T1000 (cell line): ENCODE data around the gene THOC1.

Experiments used
- DNase-seq: peaks from one replicate; lab custom pipeline; 2025; ENCODE audit warnings: mixed read lengths; lab: John Stamatoyannopoulos, UW

Gene THOC1

DNA sequence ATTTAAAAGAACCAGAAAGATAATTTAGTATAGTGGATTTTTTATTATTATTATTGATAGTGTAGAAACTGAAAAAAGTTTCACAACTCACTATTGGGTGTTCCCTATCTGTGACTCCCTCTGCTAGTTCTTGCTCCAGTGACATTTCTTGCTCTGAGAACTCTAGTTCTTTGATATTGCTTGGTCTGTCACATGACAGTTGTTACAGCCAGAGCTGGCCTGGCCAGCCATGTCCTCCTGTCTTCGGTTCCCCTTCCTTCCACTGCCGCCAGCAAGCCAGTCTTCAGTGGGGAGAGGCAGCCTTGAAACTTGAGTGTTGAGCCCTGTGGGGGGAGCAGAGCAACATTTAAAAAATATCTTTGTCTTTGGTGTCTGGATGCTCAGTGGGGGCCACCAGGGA lies 7.6 kb upstream of the THOC1 start:
- DNase-seq = no peak

DNA sequence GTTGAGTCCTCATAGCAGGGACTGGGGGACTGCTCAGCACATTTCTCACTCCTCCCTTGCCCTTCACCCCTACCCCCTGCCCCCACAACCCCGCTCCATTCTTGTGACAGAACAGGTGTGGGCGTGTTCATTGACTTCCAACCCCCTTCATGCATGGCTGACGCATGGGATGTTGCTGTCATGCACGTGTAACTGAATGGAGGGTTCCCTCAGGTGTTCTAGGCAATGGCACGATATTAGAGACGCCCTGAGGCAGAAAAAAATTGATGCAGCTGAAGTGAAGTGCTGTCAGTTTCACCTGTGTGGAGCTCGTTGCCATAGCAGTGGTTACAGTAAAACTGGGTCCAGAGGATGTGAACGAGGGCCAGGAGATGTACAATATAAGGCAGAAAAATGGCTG lies 6.5 kb upstream of the THOC1 start:
- DNase-seq = no peak

GRCh38 chr18:273525-273924 lies 5.7 kb upstream of the THOC1 start:
- DNase-seq = no peak

DNA sequence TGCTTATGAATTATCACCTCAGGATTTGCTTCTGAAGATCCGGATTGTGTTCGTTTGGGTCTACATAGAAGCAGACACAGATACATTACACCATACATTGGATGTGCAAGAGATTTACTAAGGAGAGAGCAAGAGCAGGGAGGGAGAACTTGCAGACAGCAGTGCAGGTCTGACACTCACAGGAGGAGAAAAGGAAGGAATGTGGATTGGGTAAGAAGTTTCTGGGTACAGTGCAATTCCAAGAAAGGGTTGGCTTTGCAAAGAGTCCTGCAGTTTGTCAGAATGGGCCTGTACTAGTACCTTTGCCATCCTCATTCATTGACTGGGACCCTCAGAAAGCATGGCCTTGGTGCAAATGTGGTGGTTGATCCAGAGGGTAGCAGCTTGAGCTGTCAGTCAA lies 4.8 kb upstream of the THOC1 start:
- DNase-seq = no peak

- no peak for DNase-seq
Observed at GRCh38 chr18:269480-270095, 1.7 kb upstream of the THOC1 start.

DNA sequence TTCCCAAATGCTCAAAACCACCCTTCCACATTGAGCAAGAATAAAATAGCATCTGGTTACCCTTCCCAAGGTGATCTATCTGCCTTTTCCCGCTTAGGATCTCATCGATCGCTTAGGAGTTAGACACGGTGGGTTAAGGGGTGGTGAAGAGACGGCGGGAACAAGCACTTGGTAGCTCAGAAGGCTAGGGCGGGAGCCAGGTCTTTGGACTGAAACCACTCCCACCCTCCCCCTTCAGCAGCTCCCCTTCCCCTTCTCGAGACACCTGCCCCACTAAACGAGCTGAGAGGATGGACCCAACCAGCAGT lies 513 bp downstream of the THOC1 start:
- no peak for DNase-seq

DNA sequence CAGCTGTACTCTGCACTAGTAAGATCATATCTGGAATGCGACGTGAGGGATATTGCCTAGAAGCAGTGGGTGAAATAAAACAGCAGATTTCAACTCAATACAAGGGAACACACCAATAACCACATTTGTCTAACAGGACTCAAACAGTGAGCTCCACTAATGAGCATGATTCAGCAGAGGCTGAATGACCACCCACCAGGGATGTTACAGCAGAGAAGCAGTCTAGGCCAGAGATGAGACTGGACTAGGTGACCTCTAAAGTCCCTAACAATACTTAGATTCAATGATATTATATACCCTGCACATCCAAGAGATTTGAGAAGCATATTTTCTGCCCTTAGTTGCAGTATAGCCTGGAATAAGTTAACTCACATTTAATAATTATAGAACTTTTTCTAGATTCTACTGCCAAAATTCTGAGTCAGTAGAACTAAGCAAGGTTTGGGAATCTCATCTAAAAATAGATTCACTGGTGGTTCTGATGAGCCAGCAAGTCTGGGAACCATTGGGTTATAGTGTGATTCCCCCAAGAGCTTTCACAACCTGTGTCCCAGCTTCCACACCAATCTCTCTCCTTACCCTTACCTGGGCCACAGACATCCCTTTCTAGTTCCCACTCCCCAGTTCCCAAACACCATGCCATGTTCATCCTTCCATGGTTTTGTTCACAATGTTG lies 6.3 kb downstream of the THOC1 start:
- DNase-seq = no peak

GRCh38 chr18:260547-260946 lies 7.3 kb downstream of the THOC1 start:
- DNase-seq = no peak

- DNase-seq = no peak
Observed at GRCh38 chr18:255171-255570, 12.7 kb downstream of the THOC1 start.

DNA sequence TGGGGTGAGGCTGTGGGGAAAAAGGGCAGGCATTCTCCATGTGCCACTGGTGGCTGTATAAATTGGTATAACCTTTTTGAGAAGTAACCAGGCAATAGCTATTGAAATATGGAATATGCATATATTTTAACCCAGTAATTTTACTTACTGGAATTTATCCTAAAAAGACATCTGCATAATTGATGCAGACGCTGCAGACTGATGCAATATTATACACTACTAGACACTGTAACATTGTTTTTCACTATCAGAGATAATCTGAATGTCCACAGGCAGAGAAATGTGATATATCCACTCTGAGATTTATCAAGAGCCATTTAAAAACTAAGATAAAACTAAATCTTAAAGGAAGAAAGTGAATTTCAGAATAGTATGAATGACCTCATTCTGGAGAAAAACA lies 14.7 kb downstream of the THOC1 start:
- DNase-seq = no peak

GRCh38 chr18:251572-251971 lies 16.3 kb downstream of the THOC1 start:
- DNase-seq = no peak

GRCh38 chr18:250685-251084 lies 17.2 kb downstream of the THOC1 start:
- DNase-seq = no peak

DNA sequence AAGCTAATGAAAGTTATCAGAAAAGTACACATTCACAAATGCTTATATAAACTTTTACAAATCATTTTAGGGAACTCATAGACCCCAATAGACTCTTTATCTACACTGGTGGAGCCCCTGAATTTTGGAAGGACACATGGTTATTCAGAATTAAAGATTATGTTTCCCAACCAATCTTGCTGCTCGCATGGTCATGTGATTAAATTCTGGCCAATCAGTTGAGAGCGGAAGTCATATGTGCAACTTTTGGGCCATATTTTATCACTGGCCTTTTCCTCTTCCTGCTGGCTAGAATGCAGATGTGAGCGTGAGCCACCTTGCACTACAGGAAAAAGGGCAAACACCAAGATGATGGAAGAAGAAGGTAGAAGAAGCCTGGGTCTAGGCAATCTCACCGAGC lies 19.8 kb downstream of the THOC1 start:
- DNase-seq = no peak

- no peak for DNase-seq
Observed at GRCh38 chr18:245282-245847, 22.5 kb downstream of the THOC1 start.

DNA sequence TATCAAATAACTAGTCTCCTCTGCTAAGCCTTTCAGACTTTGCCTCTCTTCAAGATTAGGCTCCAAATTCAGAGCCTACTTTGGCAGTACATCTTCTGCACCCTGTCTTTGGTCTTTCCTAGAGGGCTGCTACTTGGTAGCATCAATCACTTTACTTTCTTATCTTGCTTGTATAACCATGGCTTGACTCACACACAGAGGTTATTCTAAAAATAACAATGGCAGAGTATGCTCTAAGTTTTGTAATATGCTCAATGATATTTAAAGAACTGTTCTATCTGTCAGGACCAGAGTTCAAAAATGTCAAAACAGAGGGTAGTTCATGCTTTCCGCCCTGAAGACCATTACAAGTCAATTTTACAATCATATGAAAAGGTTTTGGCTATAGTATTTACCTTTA lies 27.7 kb downstream of the THOC1 start:
- no peak for DNase-seq

GRCh38 chr18:231563-231962 lies 36.3 kb downstream of the THOC1 start:
- DNase-seq = no peak

- DNase-seq = no peak
Observed at GRCh38 chr18:228586-228985, 39.3 kb downstream of the THOC1 start.

DNA sequence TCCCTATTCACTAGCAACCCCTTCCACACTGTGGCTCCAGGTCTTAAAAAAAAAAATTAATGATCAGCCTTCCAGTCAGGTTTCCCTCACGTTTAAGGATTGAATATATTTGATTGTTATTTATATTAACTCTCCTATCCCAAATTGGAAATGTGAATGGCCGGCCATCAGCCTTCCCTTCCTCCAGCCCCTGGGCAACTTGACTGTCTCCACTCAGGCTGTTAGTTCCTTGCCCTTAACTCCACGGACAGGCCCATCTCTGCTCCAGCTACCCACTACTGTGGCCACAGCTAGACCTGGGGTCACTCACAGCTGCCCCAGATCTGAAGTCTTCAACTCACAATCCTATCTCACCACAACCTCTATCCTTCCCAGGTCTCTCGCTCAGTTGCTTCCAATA lies 39.9 kb downstream of the THOC1 start:
- no peak for DNase-seq

DNA sequence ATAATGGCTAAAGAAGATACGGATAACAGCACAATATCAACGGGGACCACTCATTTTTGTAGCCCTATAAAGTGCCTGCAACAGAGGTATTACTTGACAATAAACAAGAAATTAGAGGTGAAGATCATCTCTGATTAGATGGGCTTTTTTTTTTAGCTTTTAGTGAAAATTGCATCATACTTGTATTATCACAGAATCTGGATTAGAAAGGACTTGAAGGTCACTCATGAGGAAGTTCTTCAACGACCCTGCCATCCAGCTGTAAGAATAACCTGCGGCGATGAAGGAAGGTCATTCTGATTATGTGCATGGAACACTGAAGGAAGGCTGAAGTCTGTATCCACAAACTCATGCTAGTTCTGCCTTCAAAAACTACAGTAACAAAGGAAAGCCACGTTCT lies 40.5 kb downstream of the THOC1 start:
- no peak for DNase-seq

- no peak for DNase-seq
Observed at GRCh38 chr18:225745-226144, 42.1 kb downstream of the THOC1 start.

DNA sequence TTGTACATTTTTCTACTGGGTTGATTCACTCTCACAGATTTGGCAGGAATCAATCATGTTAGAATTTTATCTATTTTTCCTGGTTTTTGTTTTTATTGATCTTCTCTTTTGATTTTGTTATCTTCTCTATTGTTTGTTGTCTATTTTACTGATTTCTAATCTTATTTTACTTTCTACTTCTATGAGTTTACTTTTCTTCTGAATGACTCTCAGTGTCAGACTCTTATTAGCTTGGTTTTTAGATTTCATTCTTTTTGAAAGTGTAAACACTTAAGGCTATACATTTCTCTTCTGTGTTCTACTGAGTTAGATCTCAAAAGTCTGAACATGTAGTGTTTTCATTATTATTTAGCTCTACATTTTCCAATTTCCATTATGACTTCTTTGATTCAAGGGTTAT lies 47.1 kb downstream of the THOC1 start:
- DNase-seq = no peak

DNA sequence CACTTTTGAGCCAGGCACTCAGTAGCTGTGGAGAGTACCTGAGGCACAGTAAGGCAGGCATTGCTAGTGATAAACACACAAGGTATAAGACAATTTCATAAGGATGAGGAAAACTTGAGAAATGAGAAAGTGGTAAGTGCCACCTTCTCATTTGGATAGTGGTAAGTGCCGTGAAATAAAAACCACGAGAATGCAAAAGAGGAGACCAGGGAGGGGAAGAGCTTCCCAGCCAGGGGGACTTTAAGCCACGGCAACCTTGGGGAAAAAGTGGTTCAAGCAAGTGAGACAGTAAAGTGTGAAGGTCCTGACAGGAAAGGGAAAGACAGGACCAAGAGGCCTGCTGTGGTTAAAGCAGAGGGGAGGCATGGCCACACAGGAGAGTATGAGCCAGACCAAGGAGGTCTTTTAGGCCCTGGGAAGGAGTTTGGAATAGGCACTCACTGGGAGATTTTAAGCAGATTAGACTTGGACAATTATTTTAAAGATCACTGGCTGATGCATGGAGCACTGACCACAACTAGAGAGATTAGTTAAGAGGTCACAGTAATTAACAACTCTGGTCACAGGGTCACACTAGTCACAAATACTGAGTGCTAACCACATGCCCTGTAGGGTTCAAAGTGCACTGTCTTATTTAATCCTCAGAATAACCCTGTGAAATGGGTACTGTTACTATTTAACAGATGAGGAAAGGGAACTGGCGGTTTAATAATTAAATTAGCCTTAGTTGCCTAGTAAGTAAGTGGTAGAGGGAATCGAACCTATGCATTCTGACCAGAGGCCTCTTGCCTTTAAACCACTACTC lies 50.1 kb downstream of the THOC1 start:
- no peak for DNase-seq

DNA sequence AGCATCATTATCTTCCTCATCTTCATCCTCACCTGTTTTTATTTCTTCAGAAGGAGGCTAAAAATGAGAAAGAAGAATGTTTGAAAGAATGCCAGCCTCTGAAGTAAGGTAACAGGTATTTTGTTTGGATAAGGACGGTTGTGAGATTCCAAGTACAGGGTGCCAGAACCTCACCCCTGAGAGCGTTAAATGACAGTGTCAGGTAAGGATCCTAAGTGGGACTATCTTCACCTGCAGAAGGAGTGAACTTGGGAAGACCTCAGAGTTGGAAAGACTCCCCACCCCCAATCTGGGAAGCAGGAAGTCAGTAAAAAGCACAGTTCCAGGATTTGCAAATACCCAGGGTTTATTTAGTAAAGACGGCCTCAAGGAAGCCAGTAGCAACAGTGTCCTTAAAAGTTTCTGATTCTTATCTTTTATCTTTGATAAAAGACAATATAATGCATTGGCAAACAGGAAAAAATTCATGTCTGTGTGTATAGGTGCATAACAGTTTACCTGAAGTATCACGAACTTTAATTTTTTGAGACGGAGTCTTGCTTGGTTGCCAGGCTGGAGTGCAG lies 52.3 kb downstream of the THOC1 start:
- DNase-seq = no peak
